Right lobe of liver (tissue), 6 donors: ENCODE results near the gene HARBI1. TPM values are rescaled to one million over a fixed set of nuclear protein-coding genes. Genes with fewer than 3 reads are reported as not detected.

Experiments used
- ATAC-seq, 4 donors: fragments of 200-7000 bp; cut with Tn5 transposase; one replicate each; pipeline ENCODE4 v1.9.1; 2020; ENCODE audit warnings: mild to moderate bottlenecking in 4 of 4, moderate library complexity in 4 of 4
- DNase-seq, 3 donors: peaks; one replicate each; pipeline ENCODE4 v3.0.0-alpha.2; 2020
- H3K27ac ChIP-seq, 3 donors: fragments of 200-600 bp; one replicate each; pipeline ENCODE4 v1.8.0; 2022
- H3K27me3 ChIP-seq, 2 donors: fragments of 200-600 bp; one replicate each; pipeline ENCODE4 v1.8.0; 2022
- H3K36me3 ChIP-seq, 4 donors: fragments of 200-600 bp; sonication (generic) in 1 of 4; one replicate each; pipeline versions ENCODE4 v1.5.1 to v1.8.0; 2017 to 2022; ENCODE audit warnings: control low read depth in 1 of 4
- H3K4me1 ChIP-seq, 4 donors: fragments of 200-600 bp; sonication (generic) in 1 of 4; one replicate each; pipeline versions ENCODE4 v1.5.1 to v1.8.0; 2017 to 2022; ENCODE audit warnings: control low read depth in 1 of 4
- H3K4me3 ChIP-seq, 3 donors: fragments of 200-600 bp; one replicate each; pipeline ENCODE4 v1.8.0; 2022
- H3K9me3 ChIP-seq, 4 donors: fragments of 200-600 bp; sonication (generic) in 1 of 4; one replicate each; pipeline versions ENCODE4 v1.5.1 to v1.8.0; 2017 to 2022; ENCODE audit warnings: control low read depth in 1 of 4
- CTCF ChIP-seq, 4 donors: fragments of 200-600 bp in 3 of 4; fragments of 450-650 bp in 1 of 4; IDR thresholded peaks; one replicate each; pipeline versions ENCODE4 v1.5.1 to v1.8.0; 2016 to 2022; ENCODE audit warnings: antibody characterized with exemption in 4 of 4, mild to moderate bottlenecking in 2 of 4
- POLR2A ChIP-seq: fragments of 450-650 bp; IDR thresholded peaks from one replicate; pipeline ENCODE4 v1.6.1; 2017; ENCODE audit warnings: antibody characterized with exemption, mild to moderate bottlenecking
- WGBS: methylation state at CpG from one replicate; pipeline ENCODE4 v1.1.6; 2018; ENCODE audit warnings: low coverage, low lambda C conversion rate; ENCODE audit not compliant: insufficient coverage; ENCODE audit errors: missing lambda C conversion rate; 5-methylcytosine and 5-hydroxymethylcytosine counted together
- intact Hi-C, 2 donors: fragments of 100-400 bp; cut with DNase I; formaldehyde crosslinking; loops; one replicate each; pipeline versions ENCODE4 v1.11.2 to v1.14.1; 2022
- total RNA-seq, 6 experiments: library from RNA; depleted of rRNA in 2 of 6; stranded (reverse); fragments of >200 nt in 2 of 6; fragmentation: NEBNext Ultra II Directional in 3 of 6; extraction: Animal tissue kit (Norgen Biotek cat#: 25700) in 3 of 6; gene quantifications; one replicate each; pipeline versions ENCODE4 v1.1.0 to v1.2.4, GENCODE V29; 2016 to 2023
- donor health status: DM: no; HTN: yes; CAD: no.
- donor health status: DM: no; HTN: no; CAD: no.
- donor health status: DM: no; HTN: no; CAD: no.
- donor health status: DM: no; HTN: yes; CAD: no.
- donor health status: DM: no; HTN: yes; CAD: no.

Gene HARBI1
- total RNA-seq, 6 experiments from 2014 or later, result 2.0 to 3.4 (median 2.9) TPM

- DNase-seq, result no peak
- H3K27ac ChIP-seq, result peak overlapping the region in 1 of 3 donors; percentile 82
- no peaks in the 10 kb centered on the region for H3K9me3 ChIP-seq
- ATAC-seq, result no peak
- H3K4me1 ChIP-seq, result peaks cover 0 to 46% (median 4%) of the 10 kb centered on the region in 4 donors
- no peaks in the 10 kb centered on the region for H3K27me3 ChIP-seq
- TF ChIP-seq POLR2A (no peak), CTCF (IDR thresholded peaks at IDR 0.05) (no peak)
- no peak overlapping the region for H3K4me3 ChIP-seq
- intact Hi-C loops, result no loop called here
- H3K36me3 ChIP-seq, result no peaks in the 10 kb centered on the region
- 95% methylated on average over 10 of the region's 10 CpGs for WGBS
Observed at GRCh38 chr11:46594785-46595184, 22.2 kb downstream of the HARBI1 start.

- 12% methylated on average over 3 of the region's 3 CpGs for WGBS
- Histone ChIP-seq H3K4me3 (peak overlapping the region; percentile 76 to 99 (median 91)), H3K27ac (peak overlapping the region; percentile 51 to 82 (median 67)), H3K36me3 (no peaks in the 10 kb centered on the region), H3K27me3 (no peaks in the 10 kb centered on the region), H3K9me3 (no peaks in the 10 kb centered on the region), H3K4me1 (peaks cover 0 to 46% (median 4%) of the 10 kb centered on the region in 4 donors)
- ATAC-seq (no peak), DNase-seq (no peak)
- intact Hi-C loops, result no loop called here
- TF ChIP-seq POLR2A, result no peak
- TF ChIP-seq CTCF (IDR thresholded peaks at IDR 0.05), result no peak
Observed at GRCh38 chr11:46594374-46594700, 22.7 kb downstream of the HARBI1 start.

- 0% methylated on average over 32 of the region's 54 CpGs for WGBS
- ATAC-seq (peak; percentile 96 to 97 (median 97)), DNase-seq (peak; percentile 80 to 89 (median 89))
- no peaks in the 10 kb centered on the region for H3K36me3 ChIP-seq
- H3K27ac ChIP-seq, result peak within 1 kb of the TSS; percentile 51 to 82 (median 67)
- no peaks in the 10 kb centered on the region for H3K9me3 ChIP-seq
- H3K27me3 ChIP-seq, result no peaks in the 10 kb centered on the region
- TF ChIP-seq POLR2A, result peak; percentile 30
- TF ChIP-seq CTCF (IDR thresholded peaks at IDR 0.05), result no peak
- peaks cover 0 to 46% (median 4%) of the 10 kb centered on the region in 4 donors for H3K4me1 ChIP-seq
- intact Hi-C loops, result no loop called here
- peak within 1 kb of the TSS; percentile 76 to 99 (median 91) for H3K4me3 ChIP-seq
Observed at GRCh38 chr11:46593550-46594373, 23.3 kb downstream of the HARBI1 start, which contains the start of gene AMBRA1. TSS of gene AMBRA1 (minus strand) at chr11:46594023. CDS start at chr11:46548380, 45,643 bp downstream.

GRCh38 chr11:46590740-46591605 lies 26.1 kb downstream of the HARBI1 start:
- Histone ChIP-seq H3K9me3 (no peaks in the 10 kb centered on the region), H3K4me1 (peaks cover 0 to 35% (median 4%) of the 10 kb centered on the region in 4 donors), H3K4me3 (no peak overlapping the region), H3K27me3 (no peaks in the 10 kb centered on the region), H3K36me3 (no peaks in the 10 kb centered on the region), H3K27ac (no peak overlapping the region)
- intact Hi-C loops, result no loop called here
- ATAC-seq (no peak), DNase-seq (no peak)
- WGBS, result 40% methylated on average over 11 of the region's 11 CpGs
- no peak for TF ChIP-seq CTCF (IDR thresholded peaks at IDR 0.05)
- no peak for TF ChIP-seq POLR2A
